Ovary (tissue), 9 donors: ENCODE results near the gene SUGCT. TPM values are rescaled to one million over a fixed set of nuclear protein-coding genes. Genes with fewer than 3 reads are reported as not detected.
A peak's percentile ranks its signal among the peaks of the same experiment; 100 is the strongest.

Source experiments
- DNase-seq, 5 donors: peaks; one replicate each; pipeline ENCODE4 v3.0.0-alpha.2; 2019 to 2020
- H3K27ac ChIP-seq, 2 donors: fragments of 200-600 bp; one replicate each; pipeline versions ENCODE4 v1.5.1 to v1.8.0; 2019 to 2022
- H3K27me3 ChIP-seq: fragments of 200-600 bp; one replicate; pipeline ENCODE4 v1.8.0; 2022
- H3K36me3 ChIP-seq: fragments of 200-600 bp; sonication (generic); one replicate; pipeline ENCODE4 v1.5.1; 2019
- H3K4me1 ChIP-seq: one replicate; pipeline ENCODE4 v1.8.1; 2013; ENCODE audit warnings: mild to moderate bottlenecking, moderate library complexity; ENCODE audit not compliant: insufficient read depth
- H3K4me3 ChIP-seq: fragments of 200-600 bp; sonication (generic); one replicate; pipeline ENCODE4 v1.5.1; 2017
- H3K9me3 ChIP-seq, 2 donors: fragments of 200-600 bp in 1 of 2; sonication (generic) in 1 of 2; one replicate each; pipeline versions ENCODE4 v1.5.1 to v1.8.1; 2013 to 2019; ENCODE audit warnings: mild to moderate bottlenecking in 1 of 2, moderate library complexity in 1 of 2
- EP300 ChIP-seq: sonication (generic); formaldehyde crosslinking; IDR thresholded peaks from one replicate; pipeline ENCODE4 v1.6.1; 2017; ENCODE audit warnings: antibody characterized with exemption
- POLR2A ChIP-seq: fragments of 450-650 bp; IDR thresholded peaks from one replicate; pipeline ENCODE4 v1.6.1; 2017; ENCODE audit warnings: antibody characterized with exemption, mild to moderate bottlenecking, moderate library complexity
- WGBS, 3 donors: extraction: QIAGEN DNeasy Blood & Tissue Kit in 1 of 3; methylation state at CpG; one replicate each; pipeline versions ENCODE4 v1.1.5 to v1.1.7; 2013 to 2017; 5-methylcytosine and 5-hydroxymethylcytosine counted together
- intact Hi-C, 4 donors: fragments of 100-400 bp; cut with DNase I; formaldehyde crosslinking; loops; one replicate each; pipeline versions ENCODE4 v1.11.0 to v1.15.1; 2022 to 2023
- polyA plus RNA-seq, 2 donors: library from polyadenylated mRNA; stranded (reverse); fragments of 200-250 nt in 1 of 2; fragments of 350-450 nt in 1 of 2; fragmentation: Illumina TruSeq in 1 of 2; extraction: RNeasy Lipid Tissue Mini Kit (QIAGEN cat#74804) in 1 of 2; gene quantifications; one replicate each; pipeline ENCODE4 v1.2.3, GENCODE V29; 2013 to 2014
- total RNA-seq, 7 donors: library from RNA; depleted of rRNA in 2 of 7; stranded (reverse); fragments of >200 nt in 2 of 7; fragmentation: NEBNext Ultra II Directional in 3 of 7; extraction: Animal tissue kit (Norgen Biotek cat#: 25700) in 3 of 7; gene quantifications; one replicate each; pipeline versions ENCODE4 v1.1.0 to v1.2.4, GENCODE V29; 2016 to 2023
- TF ChIP-seq, protein P1 (sequence below), 3 donors: fragments of 450-650 bp in 2 of 3; fragments of 200-600 bp in 1 of 3; IDR thresholded peaks; one replicate each; pipeline versions ENCODE4 v1.5.1 to v1.8.0; 2016 to 2022; ENCODE audit warnings: antibody characterized with exemption in 3 of 3, mild to moderate bottlenecking in 1 of 3
- donor health status: DM: no; HTN: no; CAD: no; lungs with moderate emphysema.
- donor health status: DM: no; HTN: no; CAD: no.
- donor health status: Bipolar disorder and iron deficiency.
- donor health status: DM: yes; HTN: yes; CAD: no.
- donor health status: DM: no; HTN: no; CAD: no.
- donor health status: DM: yes; HTN: yes; CAD: no.

SUGCT gene
- total and polyA plus RNA-seq, 9 donors, result 3.4 to 9.3 (median 7.8) TPM

DNA sequence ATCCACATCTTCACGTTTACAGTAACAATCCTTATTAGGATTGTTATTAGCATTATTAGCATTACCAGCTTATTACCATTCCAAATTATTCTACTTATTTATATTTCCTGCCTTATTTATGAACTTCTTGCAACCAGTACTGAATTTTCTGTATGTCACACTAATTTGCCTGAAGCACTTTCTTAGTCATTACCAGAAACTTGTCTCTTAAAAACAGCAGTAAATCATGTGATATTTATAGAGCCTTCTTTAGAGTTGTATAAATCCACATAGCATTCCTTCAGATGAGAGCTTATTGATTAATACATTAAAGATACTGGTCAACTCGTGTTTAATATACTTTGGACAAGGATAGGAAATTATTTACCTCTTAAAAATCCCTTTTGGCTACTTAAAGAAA lies 618.6 kb downstream of the SUGCT start:
- no peaks in the 10 kb centered on the region for H3K36me3 ChIP-seq
- DNase-seq, result no peak
- 73 to 82% (median 81%) methylated on average over 2 of the region's 2 CpGs for WGBS, 3 donors
- H3K27me3 ChIP-seq, result no peaks in the 10 kb centered on the region
- no peak overlapping the region for H3K27ac ChIP-seq
- TF ChIP-seq POLR2A (no peak), EP300 (no peak)
- TF ChIP-seq, protein P1, sequence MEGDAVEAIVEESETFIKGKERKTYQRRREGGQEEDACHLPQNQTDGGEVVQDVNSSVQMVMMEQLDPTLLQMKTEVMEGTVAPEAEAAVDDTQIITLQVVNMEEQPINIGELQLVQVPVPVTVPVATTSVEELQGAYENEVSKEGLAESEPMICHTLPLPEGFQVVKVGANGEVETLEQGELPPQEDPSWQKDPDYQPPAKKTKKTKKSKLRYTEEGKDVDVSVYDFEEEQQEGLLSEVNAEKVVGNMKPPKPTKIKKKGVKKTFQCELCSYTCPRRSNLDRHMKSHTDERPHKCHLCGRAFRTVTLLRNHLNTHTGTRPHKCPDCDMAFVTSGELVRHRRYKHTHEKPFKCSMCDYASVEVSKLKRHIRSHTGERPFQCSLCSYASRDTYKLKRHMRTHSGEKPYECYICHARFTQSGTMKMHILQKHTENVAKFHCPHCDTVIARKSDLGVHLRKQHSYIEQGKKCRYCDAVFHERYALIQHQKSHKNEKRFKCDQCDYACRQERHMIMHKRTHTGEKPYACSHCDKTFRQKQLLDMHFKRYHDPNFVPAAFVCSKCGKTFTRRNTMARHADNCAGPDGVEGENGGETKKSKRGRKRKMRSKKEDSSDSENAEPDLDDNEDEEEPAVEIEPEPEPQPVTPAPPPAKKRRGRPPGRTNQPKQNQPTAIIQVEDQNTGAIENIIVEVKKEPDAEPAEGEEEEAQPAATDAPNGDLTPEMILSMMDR (IDR thresholded peaks at IDR 0.05), result no peak
- intact Hi-C loops, result no loop called here
- H3K4me1 ChIP-seq, result peaks cover 1% of the 10 kb centered on the region
- no peaks in the 10 kb centered on the region for H3K9me3 ChIP-seq
- H3K4me3 ChIP-seq, result no peak overlapping the region

GRCh38 chr7:40755438-40755837 lies 620.6 kb downstream of the SUGCT start:
- DNase-seq, result no peak
- TF ChIP-seq EP300 (no peak), POLR2A (no peak)
- TF ChIP-seq, protein P1 (IDR thresholded peaks at IDR 0.05), result no peak
- 87 to 93% (median 92%) methylated on average over 2 of the region's 2 CpGs for WGBS, 3 donors
- Histone ChIP-seq H3K9me3 (no peaks in the 10 kb centered on the region), H3K27ac (no peak overlapping the region), H3K4me1 (peaks cover 3% of the 10 kb centered on the region), H3K36me3 (no peaks in the 10 kb centered on the region), H3K27me3 (no peaks in the 10 kb centered on the region), H3K4me3 (no peak overlapping the region)
- intact Hi-C loops, result no loop called here

DNA sequence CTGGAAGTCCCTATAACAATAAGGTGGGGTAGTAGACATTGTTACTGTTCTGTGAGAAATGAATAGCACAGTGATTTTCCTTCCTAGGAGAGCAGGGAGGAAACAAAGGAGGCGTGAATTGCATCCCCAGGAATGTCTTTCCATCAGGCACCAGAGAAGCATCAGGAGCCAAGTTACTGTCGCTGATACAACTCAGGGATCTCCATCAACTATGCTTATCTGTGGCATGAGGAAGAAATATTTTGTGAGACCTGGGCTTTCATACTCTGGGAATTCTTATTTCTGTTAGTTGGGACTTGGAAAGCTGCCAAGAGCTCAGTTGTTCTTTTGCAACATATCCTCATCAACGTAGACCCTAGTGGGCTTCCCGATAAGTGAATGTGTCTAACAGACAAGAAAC lies 622.3 kb downstream of the SUGCT start:
- Histone ChIP-seq H3K9me3 (no peaks in the 10 kb centered on the region), H3K4me3 (no peak overlapping the region), H3K4me1 (peaks cover 3% of the 10 kb centered on the region), H3K27me3 (no peaks in the 10 kb centered on the region), H3K36me3 (no peaks in the 10 kb centered on the region), H3K27ac (no peak overlapping the region)
- 82 to 85% (median 84%) methylated on average over 4 of the region's 4 CpGs for WGBS, 3 donors
- intact Hi-C loops, result no loop called here
- TF ChIP-seq, protein P1 (IDR thresholded peaks at IDR 0.05), result no peak
- no peak for TF ChIP-seq POLR2A
- no peak for TF ChIP-seq EP300
- no peak for DNase-seq

DNA sequence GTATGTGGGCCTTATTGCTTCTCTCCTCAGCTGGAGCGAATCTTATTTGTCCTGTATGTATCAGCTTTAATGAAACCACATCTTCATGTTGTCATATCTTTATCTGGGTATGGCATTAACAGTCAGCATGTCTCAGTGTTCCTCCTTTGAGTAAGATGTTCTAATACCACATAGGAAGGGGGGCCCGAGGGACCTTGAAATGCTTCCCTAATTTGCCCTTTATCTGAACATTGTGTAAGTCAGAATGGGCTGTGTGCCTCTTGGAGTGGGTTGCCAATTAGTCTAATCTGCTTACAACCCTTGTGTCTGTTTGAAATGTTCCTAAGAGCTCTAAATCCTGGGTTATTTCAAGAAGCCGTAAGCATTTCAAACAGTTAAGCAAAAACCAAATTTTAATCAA lies 623.8 kb downstream of the SUGCT start:
- H3K27ac ChIP-seq, result no peak overlapping the region
- H3K4me1 ChIP-seq, result peaks cover 3% of the 10 kb centered on the region
- no peaks in the 10 kb centered on the region for H3K9me3 ChIP-seq
- no peaks in the 10 kb centered on the region for H3K27me3 ChIP-seq
- no peaks in the 10 kb centered on the region for H3K36me3 ChIP-seq
- TF ChIP-seq POLR2A (no peak), EP300 (no peak)
- TF ChIP-seq, protein P1 (IDR thresholded peaks at IDR 0.05), result no peak
- intact Hi-C loops, result no loop called here
- no peak overlapping the region for H3K4me3 ChIP-seq
- peak in 4 of 5 donors; percentile 25 to 49 (median 36) for DNase-seq
- 54 to 65% (median 60%) methylated on average over 3 of the region's 3 CpGs for WGBS, 3 donors
